ENCODE results near the gene MVB12B. TPM values are rescaled to one million over a fixed set of nuclear protein-coding genes. Genes with fewer than 3 reads are reported as not detected.

The MVB12B gene
- total RNA-seq, 4 donors from 2014 or later, result 10.2 to 25.7 (median 14.0) TPM

DNA sequence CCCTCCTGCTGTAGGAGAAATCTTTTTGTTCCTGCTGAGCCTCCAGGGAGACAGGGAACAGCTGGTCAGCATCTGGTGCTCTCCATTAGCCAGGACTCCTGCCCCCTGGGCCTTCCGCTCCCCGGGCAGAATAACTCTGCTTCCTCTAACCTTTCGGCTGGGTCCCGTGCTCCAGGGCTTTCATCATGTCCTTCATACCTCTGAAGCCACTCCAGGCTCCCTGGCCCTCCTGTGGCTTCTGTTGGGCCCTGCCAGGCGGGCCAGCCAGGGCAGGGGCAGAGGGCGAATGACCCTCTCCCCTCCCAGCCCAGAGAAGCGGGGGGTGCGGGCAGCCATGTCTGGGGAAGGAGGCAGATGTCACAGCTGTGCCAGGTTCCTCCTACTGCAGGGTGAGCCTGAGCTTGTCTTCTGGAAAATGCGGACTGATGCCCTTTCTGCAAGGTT lies 205.4 kb downstream of the MVB12B start:
- H3K4me1 ChIP-seq, result peaks cover 4% of the 10 kb centered on the region
- H3K27ac ChIP-seq, result no peak overlapping the region
- H3K36me3 ChIP-seq, result no peaks in the 10 kb centered on the region
- peaks cover 16% of the 10 kb centered on the region for H3K27me3 ChIP-seq
- WGBS, result 47% methylated on average over 8 of the region's 9 CpGs
- H3K9me3 ChIP-seq, result no peaks in the 10 kb centered on the region
- no peak overlapping the region for H3K4me3 ChIP-seq
- no peak for DNase-seq (ENCODE audit: low spot score in 2 of 2)
- TF ChIP-seq EP300 (IDR thresholded peaks at IDR 0.05) (no peak), POLR2AphosphoS5 (IDR thresholded peaks at IDR 0.05) (no peak), POLR2A (IDR thresholded peaks at IDR 0.05) (no peak)
- TF ChIP-seq, protein P1, sequence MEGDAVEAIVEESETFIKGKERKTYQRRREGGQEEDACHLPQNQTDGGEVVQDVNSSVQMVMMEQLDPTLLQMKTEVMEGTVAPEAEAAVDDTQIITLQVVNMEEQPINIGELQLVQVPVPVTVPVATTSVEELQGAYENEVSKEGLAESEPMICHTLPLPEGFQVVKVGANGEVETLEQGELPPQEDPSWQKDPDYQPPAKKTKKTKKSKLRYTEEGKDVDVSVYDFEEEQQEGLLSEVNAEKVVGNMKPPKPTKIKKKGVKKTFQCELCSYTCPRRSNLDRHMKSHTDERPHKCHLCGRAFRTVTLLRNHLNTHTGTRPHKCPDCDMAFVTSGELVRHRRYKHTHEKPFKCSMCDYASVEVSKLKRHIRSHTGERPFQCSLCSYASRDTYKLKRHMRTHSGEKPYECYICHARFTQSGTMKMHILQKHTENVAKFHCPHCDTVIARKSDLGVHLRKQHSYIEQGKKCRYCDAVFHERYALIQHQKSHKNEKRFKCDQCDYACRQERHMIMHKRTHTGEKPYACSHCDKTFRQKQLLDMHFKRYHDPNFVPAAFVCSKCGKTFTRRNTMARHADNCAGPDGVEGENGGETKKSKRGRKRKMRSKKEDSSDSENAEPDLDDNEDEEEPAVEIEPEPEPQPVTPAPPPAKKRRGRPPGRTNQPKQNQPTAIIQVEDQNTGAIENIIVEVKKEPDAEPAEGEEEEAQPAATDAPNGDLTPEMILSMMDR (IDR thresholded peaks at IDR 0.05), result no peak

- TF ChIP-seq POLR2A (IDR thresholded peaks at IDR 0.05), result no peak
- TF ChIP-seq EP300 (IDR thresholded peaks at IDR 0.05), result no peak
- no peak for TF ChIP-seq POLR2AphosphoS5 (IDR thresholded peaks at IDR 0.05)
- TF ChIP-seq, protein P1 (IDR thresholded peaks at IDR 0.05), result no peak
- peaks cover 4% of the 10 kb centered on the region for H3K4me1 ChIP-seq
- H3K4me3 ChIP-seq, result no peak overlapping the region
- H3K27ac ChIP-seq, result no peak overlapping the region
- no peak for DNase-seq (ENCODE audit: low spot score in 2 of 2)
- H3K36me3 ChIP-seq, result no peaks in the 10 kb centered on the region
- no peaks in the 10 kb centered on the region for H3K9me3 ChIP-seq
- H3K27me3 ChIP-seq, result peaks cover 16% of the 10 kb centered on the region
- WGBS, result 55% methylated on average over 8 of the region's 8 CpGs
These were observed 205.9 kb downstream of the MVB12B start for GRCh38 chr9:126532489-126532888.

DNA sequence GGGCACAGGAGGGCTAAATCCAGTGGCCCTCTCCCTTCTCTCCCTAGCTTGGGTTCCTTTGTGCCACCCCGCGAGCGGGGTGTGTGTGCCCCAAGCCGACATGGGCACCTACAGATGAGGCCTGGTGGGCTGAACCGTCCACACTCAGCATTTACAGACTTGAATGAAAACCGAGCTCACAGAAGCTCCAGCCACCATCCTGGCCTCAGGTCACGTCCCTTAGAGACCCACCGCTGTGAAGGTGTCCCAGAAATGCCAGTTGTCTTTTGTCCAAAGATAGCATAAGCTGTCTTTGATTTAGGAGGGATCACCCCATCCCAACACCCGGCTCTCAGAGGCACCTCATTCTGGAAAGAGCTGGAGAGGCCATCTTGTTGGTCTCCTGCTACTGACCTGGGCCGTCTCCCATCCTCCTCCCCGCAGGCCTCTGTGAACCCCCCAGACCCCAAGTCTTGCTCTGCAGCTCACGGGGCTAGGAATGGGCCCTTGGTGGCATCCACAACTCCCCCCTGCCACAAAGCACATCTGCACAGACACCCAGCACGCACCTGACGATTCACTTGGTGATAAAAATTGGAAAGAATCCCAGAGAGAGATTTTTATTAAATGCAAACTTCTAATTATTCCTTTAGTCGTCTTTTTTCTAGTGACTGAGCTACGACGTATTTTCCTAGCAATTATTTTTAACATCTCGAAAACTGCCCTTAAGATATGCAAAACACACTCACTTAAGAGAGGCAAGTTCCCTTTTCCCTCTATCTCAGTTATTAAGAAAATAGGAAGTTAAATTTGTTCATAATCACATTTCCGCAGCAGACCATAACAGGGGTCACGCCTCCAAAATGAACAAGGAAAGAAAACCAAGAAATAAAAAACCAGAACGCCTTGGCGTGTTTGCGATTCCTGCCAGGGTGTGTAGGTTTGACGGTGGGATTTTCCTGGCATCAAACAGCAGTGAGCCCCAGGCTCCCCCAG lies 206.6 kb downstream of the MVB12B start:
- TF ChIP-seq EP300 (IDR thresholded peaks at IDR 0.05), result no peak
- TF ChIP-seq, protein P1 (IDR thresholded peaks at IDR 0.05), result no peak
- TF ChIP-seq POLR2A (IDR thresholded peaks at IDR 0.05), result no peak
- no peak for TF ChIP-seq POLR2AphosphoS5 (IDR thresholded peaks at IDR 0.05)
- H3K27me3 ChIP-seq, result peaks cover 16% of the 10 kb centered on the region
- WGBS, result 84% methylated on average over 23 of the region's 24 CpGs
- no peak for DNase-seq (ENCODE audit: low spot score in 2 of 2)
- no peaks in the 10 kb centered on the region for H3K9me3 ChIP-seq
- no peak overlapping the region for H3K4me3 ChIP-seq
- no peaks in the 10 kb centered on the region for H3K36me3 ChIP-seq
- H3K27ac ChIP-seq, result no peak overlapping the region
- H3K4me1 ChIP-seq, result peaks cover 4% of the 10 kb centered on the region

- no peaks in the 10 kb centered on the region for H3K36me3 ChIP-seq
- no peak for DNase-seq (ENCODE audit: low spot score in 2 of 2)
- TF ChIP-seq POLR2AphosphoS5 (IDR thresholded peaks at IDR 0.05), result no peak
- TF ChIP-seq, protein P1 (IDR thresholded peaks at IDR 0.05), result no peak
- TF ChIP-seq POLR2A (IDR thresholded peaks at IDR 0.05), result no peak
- no peak for TF ChIP-seq EP300 (IDR thresholded peaks at IDR 0.05)
- 59% methylated on average over 15 of the region's 15 CpGs for WGBS
- peaks cover 16% of the 10 kb centered on the region for H3K27me3 ChIP-seq
- H3K27ac ChIP-seq, result no peak overlapping the region
- no peaks in the 10 kb centered on the region for H3K9me3 ChIP-seq
- H3K4me3 ChIP-seq, result no peak overlapping the region
- H3K4me1 ChIP-seq, result peaks cover 4% of the 10 kb centered on the region
These were observed 207.3 kb downstream of the MVB12B start for GRCh38 chr9:126533926-126534310.

DNA sequence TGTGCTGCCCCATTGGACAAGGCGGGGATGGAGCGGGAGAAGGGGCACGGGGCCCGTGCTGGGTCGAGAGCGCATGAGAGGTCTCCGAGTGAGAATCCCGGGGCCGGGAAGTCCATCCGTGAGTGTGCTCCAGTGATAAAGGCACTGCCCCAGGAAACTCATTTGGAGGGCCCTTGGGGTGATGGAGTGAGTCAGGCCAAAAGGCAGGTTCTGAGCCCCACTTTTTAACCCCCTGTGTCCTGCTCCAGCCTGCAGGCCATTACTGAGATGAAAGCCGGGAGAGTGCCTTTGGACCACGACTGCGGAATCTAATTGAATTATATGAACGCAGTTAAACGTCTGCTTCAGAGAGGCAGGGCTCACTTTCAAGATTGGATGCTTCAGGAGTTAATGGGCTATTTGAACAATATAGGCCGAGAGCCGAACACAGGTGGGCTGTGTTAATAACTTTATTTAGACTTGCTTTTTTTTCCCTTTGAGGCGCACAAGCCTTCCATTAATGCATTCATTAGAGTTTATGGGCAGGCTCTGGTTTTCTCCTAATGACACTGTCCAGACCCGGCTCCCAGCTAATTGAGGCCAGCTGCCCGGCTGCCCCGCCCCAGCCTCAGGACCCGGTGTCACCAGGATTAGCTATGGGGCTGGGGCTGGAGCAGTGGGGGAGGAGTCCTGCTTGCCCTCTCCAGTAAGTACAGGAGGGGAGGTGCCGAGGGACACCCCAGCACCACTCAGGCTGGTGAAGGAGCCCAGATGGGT lies 208.0 kb downstream of the MVB12B start:
- WGBS, result 59% methylated on average over 22 of the region's 23 CpGs
- Histone ChIP-seq H3K27me3 (peaks cover 19% of the 10 kb centered on the region), H3K4me3 (no peak overlapping the region), H3K4me1 (peaks cover 4% of the 10 kb centered on the region), H3K27ac (no peak overlapping the region), H3K9me3 (no peaks in the 10 kb centered on the region), H3K36me3 (no peaks in the 10 kb centered on the region)
- no peak for TF ChIP-seq POLR2A (IDR thresholded peaks at IDR 0.05)
- DNase-seq (ENCODE audit: low spot score in 2 of 2), result no peak
